Breast epithelium (tissue), 4 donors: Measurements from ENCODE around the gene RGR. TPM values are rescaled to one million over a fixed set of nuclear protein-coding genes. Genes with fewer than 3 reads are reported as not detected.

ENCODE experiments used
- DNase-seq, 2 donors: peaks; one replicate each; pipeline ENCODE4 v3.0.0-alpha.2; 2019; ENCODE audit warnings: low spot score in 2 of 2
- H3K27ac ChIP-seq, 2 donors: fragments of 200-600 bp; sonication (generic) in 1 of 2; one replicate each; pipeline ENCODE4 v1.5.1; 2016 to 2019; ENCODE audit warnings: mild to moderate bottlenecking in 1 of 2
- H3K27me3 ChIP-seq, 2 donors: fragments of 200-600 bp; sonication (generic) in 1 of 2; one replicate each; pipeline versions ENCODE4 v1.5.1 to v1.6.0; 2017 to 2019; ENCODE audit warnings: control low read depth in 1 of 2, mild to moderate bottlenecking in 1 of 2
- H3K36me3 ChIP-seq: fragments of 200-600 bp; one replicate; pipeline ENCODE4 v1.5.1; 2019
- H3K4me1 ChIP-seq, 2 donors: fragments of 200-600 bp; sonication (generic); one replicate each; pipeline ENCODE4 v1.5.1; 2016 to 2019; ENCODE audit warnings: control low read depth in 1 of 2
- H3K4me3 ChIP-seq, 3 donors: fragments of 200-600 bp; sonication (generic); 1 replicate in 2 of 3; 2 replicates in 1 of 3; pipeline ENCODE4 v1.5.1; 2016 to 2019; ENCODE audit warnings: mild to moderate bottlenecking in 3 of 3, moderate library complexity in 2 of 3
- H3K9me3 ChIP-seq, 2 donors: fragments of 200-600 bp; sonication (generic) in 1 of 2; one replicate each; pipeline ENCODE4 v1.5.1; 2016 to 2019; ENCODE audit warnings: control low read depth in 1 of 2
- POLR2A ChIP-seq: fragments of 450-650 bp; IDR thresholded peaks from one replicate; pipeline ENCODE4 v1.6.1; 2016; ENCODE audit warnings: antibody characterized with exemption, mild to moderate bottlenecking, moderate library complexity
- POLR2AphosphoS5 ChIP-seq, 3 donors: sonication (generic); formaldehyde crosslinking; IDR thresholded peaks; one replicate each; pipeline ENCODE4 v1.6.1; 2017; ENCODE audit warnings: antibody characterized with exemption in 3 of 3
- intact Hi-C: fragments of 100-400 bp; cut with DNase I; formaldehyde crosslinking; loops from one replicate; pipeline ENCODE4 v1.15.1; 2023; ENCODE audit warnings: low total_unique reads
- total RNA-seq, 3 donors: library from RNA; depleted of rRNA; stranded (reverse); fragments of >200 nt; gene quantifications; one replicate each; pipeline ENCODE4 v1.1.0, GENCODE V29; 2016
- TF ChIP-seq, protein P1 (sequence below), 3 donors: fragments of 450-650 bp; IDR thresholded peaks; one replicate each; pipeline ENCODE4 v1.5.1; 2016 to 2017; ENCODE audit warnings: antibody characterized with exemption in 3 of 3, mild to moderate bottlenecking in 3 of 3, moderate library complexity in 3 of 3

RGR gene
- total RNA-seq, 3 donors from 2014 or later = 0.33 to 0.96 (median 0.59) TPM

DNA sequence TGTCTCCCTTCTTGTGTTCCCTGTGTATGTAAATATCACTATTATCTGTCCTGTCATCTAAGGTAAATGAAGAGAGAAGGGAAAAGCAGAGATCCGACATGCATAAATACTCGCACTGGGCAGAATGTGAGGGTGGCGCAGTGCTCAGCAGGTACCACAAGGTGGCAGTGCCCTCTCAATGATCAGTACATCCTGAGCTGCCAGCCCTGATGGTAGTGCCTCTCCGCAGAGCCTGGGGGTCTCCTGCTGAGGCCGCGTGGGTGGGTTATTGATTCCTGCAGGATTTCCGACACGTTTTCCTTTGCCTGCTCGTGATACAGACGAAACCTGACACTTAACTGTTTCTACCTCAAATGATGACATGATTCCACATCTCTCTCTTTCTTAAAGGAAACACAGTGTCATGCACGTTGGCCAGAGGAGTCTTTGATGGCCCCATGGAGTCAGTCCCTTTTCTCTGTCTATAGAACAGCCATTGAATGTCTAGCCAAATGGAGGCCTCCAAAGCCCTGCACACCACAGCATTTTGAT, 19.8 kb downstream of the RGR start:
- Histone ChIP-seq H3K27me3 (no peaks in the 10 kb centered on the region), H3K4me3 (no peak overlapping the region), H3K4me1 (no peaks in the 10 kb centered on the region), H3K36me3 (no peaks in the 10 kb centered on the region), H3K27ac (no peak overlapping the region), H3K9me3 (no peaks in the 10 kb centered on the region)
- peak; percentile 62 to 77 for DNase-seq
- TF ChIP-seq POLR2A = no peak
- peak in 1 of 3 donors; percentile 15 for TF ChIP-seq POLR2AphosphoS5 (IDR thresholded peaks at IDR 0.05)
- TF ChIP-seq, protein P1, sequence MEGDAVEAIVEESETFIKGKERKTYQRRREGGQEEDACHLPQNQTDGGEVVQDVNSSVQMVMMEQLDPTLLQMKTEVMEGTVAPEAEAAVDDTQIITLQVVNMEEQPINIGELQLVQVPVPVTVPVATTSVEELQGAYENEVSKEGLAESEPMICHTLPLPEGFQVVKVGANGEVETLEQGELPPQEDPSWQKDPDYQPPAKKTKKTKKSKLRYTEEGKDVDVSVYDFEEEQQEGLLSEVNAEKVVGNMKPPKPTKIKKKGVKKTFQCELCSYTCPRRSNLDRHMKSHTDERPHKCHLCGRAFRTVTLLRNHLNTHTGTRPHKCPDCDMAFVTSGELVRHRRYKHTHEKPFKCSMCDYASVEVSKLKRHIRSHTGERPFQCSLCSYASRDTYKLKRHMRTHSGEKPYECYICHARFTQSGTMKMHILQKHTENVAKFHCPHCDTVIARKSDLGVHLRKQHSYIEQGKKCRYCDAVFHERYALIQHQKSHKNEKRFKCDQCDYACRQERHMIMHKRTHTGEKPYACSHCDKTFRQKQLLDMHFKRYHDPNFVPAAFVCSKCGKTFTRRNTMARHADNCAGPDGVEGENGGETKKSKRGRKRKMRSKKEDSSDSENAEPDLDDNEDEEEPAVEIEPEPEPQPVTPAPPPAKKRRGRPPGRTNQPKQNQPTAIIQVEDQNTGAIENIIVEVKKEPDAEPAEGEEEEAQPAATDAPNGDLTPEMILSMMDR (IDR thresholded peaks at IDR 0.05) = peak; percentile 49 to 88 (median 75)
- intact Hi-C loops = no loop called here

DNA sequence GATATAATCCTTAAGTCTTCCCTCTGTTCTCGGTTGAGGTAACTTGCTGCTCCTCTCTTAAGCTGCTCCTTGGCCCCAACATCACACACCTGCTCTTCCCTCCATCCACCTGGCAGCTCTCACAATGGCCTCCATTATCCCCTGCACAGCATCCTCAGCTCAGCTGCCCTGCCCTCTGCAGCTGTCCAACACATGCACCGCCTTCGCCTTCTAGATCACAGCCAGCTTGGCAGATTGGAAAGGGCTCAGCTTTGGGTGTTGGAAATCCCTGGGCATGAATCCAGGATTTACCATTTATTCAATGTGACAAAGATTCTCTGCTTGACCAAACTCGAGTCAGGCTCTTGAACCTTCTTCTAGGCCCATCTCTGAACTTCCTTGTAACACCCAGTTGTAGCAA, 20.6 kb downstream of the RGR start:
- no peaks in the 10 kb centered on the region for H3K9me3 ChIP-seq
- TF ChIP-seq POLR2A (no peak), POLR2AphosphoS5 (IDR thresholded peaks at IDR 0.05) (no peak)
- TF ChIP-seq, protein P1 (IDR thresholded peaks at IDR 0.05) = no peak
- no peaks in the 10 kb centered on the region for H3K36me3 ChIP-seq
- H3K27me3 ChIP-seq = no peaks in the 10 kb centered on the region
- H3K4me1 ChIP-seq = no peaks in the 10 kb centered on the region
- H3K27ac ChIP-seq = no peak overlapping the region
- DNase-seq = peak in 1 of 2 donors; percentile 34
- no peak overlapping the region for H3K4me3 ChIP-seq
- intact Hi-C loops = no loop called here

DNA sequence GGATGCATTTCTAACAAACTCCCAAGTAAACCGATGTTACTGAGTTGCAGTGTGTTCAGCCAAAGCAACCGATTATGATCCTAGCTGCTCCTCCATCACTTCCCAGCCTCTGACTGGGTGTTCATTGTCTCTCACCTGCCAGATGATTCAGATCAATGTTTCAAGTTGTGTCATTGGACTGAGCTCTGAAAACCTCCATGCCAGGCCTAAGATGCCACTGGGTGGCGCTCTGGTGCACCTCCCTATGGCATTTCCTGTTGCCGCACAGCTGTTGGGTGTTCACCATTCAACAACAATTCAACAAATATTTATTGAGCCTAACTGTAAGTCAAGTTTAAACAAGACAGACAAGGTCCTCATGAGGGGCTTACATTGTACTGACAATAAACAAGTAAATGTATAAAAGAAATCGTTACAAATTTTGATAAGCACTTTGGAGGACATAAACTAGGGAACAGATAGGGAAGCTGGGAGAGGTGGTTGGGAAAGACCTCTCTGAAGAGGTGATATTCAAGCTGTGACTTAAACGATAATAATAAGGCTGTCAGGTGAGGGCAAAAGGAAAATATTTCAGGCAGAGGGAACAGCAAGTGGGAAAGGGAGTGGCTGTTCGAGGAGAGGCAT, 22.8 kb downstream of the RGR start:
- no peak for DNase-seq
- Histone ChIP-seq H3K36me3 (no peaks in the 10 kb centered on the region), H3K9me3 (no peaks in the 10 kb centered on the region), H3K4me3 (no peak overlapping the region), H3K4me1 (no peaks in the 10 kb centered on the region), H3K27me3 (no peaks in the 10 kb centered on the region), H3K27ac (no peak overlapping the region)
- intact Hi-C loops = no loop called here
- TF ChIP-seq, protein P1 (IDR thresholded peaks at IDR 0.05) = no peak

DNA sequence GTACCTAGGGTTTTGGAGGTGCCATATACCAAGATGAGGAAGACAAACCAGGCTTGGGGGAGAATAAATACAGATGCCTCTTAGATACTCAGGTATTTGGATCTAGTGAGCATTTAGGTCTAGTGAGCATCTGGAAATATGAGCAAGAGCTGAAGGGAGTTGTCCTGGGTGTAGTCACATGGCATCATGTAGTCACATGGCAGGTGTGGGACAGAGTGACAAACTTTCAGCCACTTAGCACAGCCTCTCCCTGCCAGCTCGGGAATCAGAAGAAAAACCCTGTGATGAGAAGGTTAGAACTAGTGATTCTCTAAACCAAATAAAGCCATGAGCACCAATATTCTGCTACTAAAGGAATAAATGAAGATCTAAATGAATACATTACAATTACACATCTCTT, 24.3 kb downstream of the RGR start:
- Histone ChIP-seq H3K9me3 (no peaks in the 10 kb centered on the region), H3K27ac (no peak overlapping the region), H3K27me3 (no peaks in the 10 kb centered on the region), H3K36me3 (no peaks in the 10 kb centered on the region), H3K4me3 (no peak overlapping the region), H3K4me1 (no peaks in the 10 kb centered on the region)
- intact Hi-C loops = no loop called here
- no peak for DNase-seq
- TF ChIP-seq POLR2AphosphoS5 (IDR thresholded peaks at IDR 0.05) = no peak
- TF ChIP-seq, protein P1 (IDR thresholded peaks at IDR 0.05) = no peak
- no peak for TF ChIP-seq POLR2A

DNA sequence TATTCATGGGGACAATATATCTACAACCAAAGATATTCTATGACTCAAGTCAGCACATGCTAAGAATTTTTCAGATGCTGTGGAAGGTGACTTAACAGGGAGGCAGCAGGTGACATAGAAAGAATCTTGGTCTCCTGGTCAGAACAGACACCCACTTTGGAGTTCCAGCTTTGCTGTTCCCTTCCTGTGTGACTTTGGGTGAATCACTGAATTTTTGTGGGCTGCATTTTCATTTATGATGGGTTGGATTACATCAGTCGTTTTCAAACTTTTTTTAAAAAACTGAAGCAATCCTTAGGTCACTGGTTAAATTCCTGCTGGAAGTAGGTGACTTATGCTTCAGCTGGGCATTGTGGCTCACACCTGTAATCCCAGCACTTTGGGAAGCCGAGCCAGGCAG, 24.9 kb downstream of the RGR start:
- no peaks in the 10 kb centered on the region for H3K27me3 ChIP-seq
- H3K9me3 ChIP-seq = no peaks in the 10 kb centered on the region
- intact Hi-C loops = no loop called here
- no peak overlapping the region for H3K27ac ChIP-seq
- H3K4me3 ChIP-seq = no peak overlapping the region
- TF ChIP-seq POLR2A = no peak
- TF ChIP-seq, protein P1 (IDR thresholded peaks at IDR 0.05) = no peak
- no peak for TF ChIP-seq POLR2AphosphoS5 (IDR thresholded peaks at IDR 0.05)
- H3K36me3 ChIP-seq = no peaks in the 10 kb centered on the region
- no peaks in the 10 kb centered on the region for H3K4me1 ChIP-seq
- no peak for DNase-seq
